ENCODE results near the gene SHB.

DNA sequence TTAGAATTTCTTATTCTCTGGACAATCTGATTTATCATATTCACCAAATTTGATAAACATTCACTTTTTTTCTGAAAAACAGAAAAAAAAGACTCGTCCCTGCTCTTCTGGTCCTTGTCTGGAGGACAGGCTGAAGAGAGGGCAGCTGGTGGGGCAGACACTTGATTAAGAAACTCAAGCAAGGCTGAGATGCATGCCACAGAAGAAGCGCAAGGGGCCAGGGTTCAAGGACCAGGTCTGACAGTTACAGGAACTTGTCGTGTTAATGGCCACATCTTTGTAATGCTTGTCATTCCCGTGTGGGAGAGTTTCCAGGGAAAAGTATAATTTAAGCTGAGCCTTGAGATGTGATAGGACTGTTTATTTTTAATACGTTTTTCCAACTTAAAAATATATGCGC is 40.6 kb upstream of the SHB start:
- TF ChIP-seq, protein P1, sequence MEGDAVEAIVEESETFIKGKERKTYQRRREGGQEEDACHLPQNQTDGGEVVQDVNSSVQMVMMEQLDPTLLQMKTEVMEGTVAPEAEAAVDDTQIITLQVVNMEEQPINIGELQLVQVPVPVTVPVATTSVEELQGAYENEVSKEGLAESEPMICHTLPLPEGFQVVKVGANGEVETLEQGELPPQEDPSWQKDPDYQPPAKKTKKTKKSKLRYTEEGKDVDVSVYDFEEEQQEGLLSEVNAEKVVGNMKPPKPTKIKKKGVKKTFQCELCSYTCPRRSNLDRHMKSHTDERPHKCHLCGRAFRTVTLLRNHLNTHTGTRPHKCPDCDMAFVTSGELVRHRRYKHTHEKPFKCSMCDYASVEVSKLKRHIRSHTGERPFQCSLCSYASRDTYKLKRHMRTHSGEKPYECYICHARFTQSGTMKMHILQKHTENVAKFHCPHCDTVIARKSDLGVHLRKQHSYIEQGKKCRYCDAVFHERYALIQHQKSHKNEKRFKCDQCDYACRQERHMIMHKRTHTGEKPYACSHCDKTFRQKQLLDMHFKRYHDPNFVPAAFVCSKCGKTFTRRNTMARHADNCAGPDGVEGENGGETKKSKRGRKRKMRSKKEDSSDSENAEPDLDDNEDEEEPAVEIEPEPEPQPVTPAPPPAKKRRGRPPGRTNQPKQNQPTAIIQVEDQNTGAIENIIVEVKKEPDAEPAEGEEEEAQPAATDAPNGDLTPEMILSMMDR (IDR thresholded peaks at IDR 0.05): no peak
- no peak for TF ChIP-seq POLR2A (IDR thresholded peaks at IDR 0.05)

Data from thyroid gland (tissue), 4 donors.